ENCODE data around the gene PLAAT3. TPM values are rescaled to one million over a fixed set of nuclear protein-coding genes. Genes with fewer than 3 reads are reported as not detected.
A peak's percentile ranks its signal among the peaks of the same experiment; 100 is the strongest.
"Not testable (repeated sequence)": the region's sequence is repeated elsewhere in the genome, so short reads cannot be mapped to it uniquely, and the experiment has no call there.

Gene PLAAT3
- total RNA-seq, 1 experiment from 2014 or later = 325 TPM

- no peak for DNase-seq (ENCODE audit: low spot score)
These were observed 44.7 kb downstream of the PLAAT3 start for GRCh38 chr11:63569570-63569969.

- DNase-seq (ENCODE audit: low spot score) = peak; percentile 94
These were observed 47.0 kb downstream of the PLAAT3 start for GRCh38 chr11:63567044-63567840.

GRCh38 chr11:63564784-63565350 is 49.4 kb downstream of the PLAAT3 start:
- DNase-seq (ENCODE audit: low spot score) = peak; percentile 87

GRCh38 chr11:63564056-63564774 is 50.0 kb downstream of the PLAAT3 start:
- peak; percentile 67 for DNase-seq (ENCODE audit: low spot score)

- DNase-seq (ENCODE audit: low spot score) = no peak
These were observed 50.8 kb downstream of the PLAAT3 start, which contains the start of gene PLAAT2 for GRCh38 chr11:63563201-63564055. PLAAT2 (minus strand) TSS chr11:63563379; CDS start chr11:63563324, 55 bp downstream.

GRCh38 chr11:63560506-63561180 is 53.6 kb downstream of the PLAAT3 start:
- DNase-seq (ENCODE audit: low spot score) = peak; percentile 26

GRCh38 chr11:63558459-63559157 is 55.6 kb downstream of the PLAAT3 start:
- DNase-seq (ENCODE audit: low spot score) = no peak

- no peak for DNase-seq (ENCODE audit: low spot score)
These were observed 56.7 kb downstream of the PLAAT3 start for GRCh38 chr11:63557570-63557969.

- DNase-seq (ENCODE audit: low spot score) = no peak
These were observed 57.7 kb downstream of the PLAAT3 start for GRCh38 chr11:63556404-63557013.

- no peak for DNase-seq (ENCODE audit: low spot score)
These were observed 59.4 kb downstream of the PLAAT3 start for GRCh38 chr11:63554877-63555223.

- no peak for DNase-seq (ENCODE audit: low spot score)
These were observed 60.5 kb downstream of the PLAAT3 start for GRCh38 chr11:63553759-63554158.

GRCh38 chr11:63552921-63553320 is 61.3 kb downstream of the PLAAT3 start:
- DNase-seq (ENCODE audit: low spot score) = peak; percentile 67

- DNase-seq (ENCODE audit: low spot score) = no peak
These were observed 62.4 kb downstream of the PLAAT3 start for GRCh38 chr11:63551889-63552266.

GRCh38 chr11:63551091-63551888 is 62.9 kb downstream of the PLAAT3 start:
- DNase-seq (ENCODE audit: low spot score) = no peak

GRCh38 chr11:63550156-63550700 is 64.0 kb downstream of the PLAAT3 start:
- DNase-seq (ENCODE audit: low spot score) = not testable (repeated sequence)

- no peak for DNase-seq (ENCODE audit: low spot score)
These were observed 64.8 kb downstream of the PLAAT3 start for GRCh38 chr11:63549411-63549810.

GRCh38 chr11:63548178-63548577 is 66.1 kb downstream of the PLAAT3 start:
- DNase-seq (ENCODE audit: low spot score) = no peak

- no peak for DNase-seq (ENCODE audit: low spot score)
These were observed 67.2 kb downstream of the PLAAT3 start for GRCh38 chr11:63547061-63547460.

- no peak for DNase-seq (ENCODE audit: low spot score)
These were observed 70.5 kb downstream of the PLAAT3 start for GRCh38 chr11:63543711-63544110.

Measured in HT-29 (cell line).